WTC11 (cell line): ENCODE data around the gene FST.
A peak's percentile ranks its signal among the peaks of the same experiment; 100 is the strongest.

Experiments used
- ATF6 ChIP-seq: sonication (generic); formaldehyde crosslinking; IDR thresholded peaks from 2 replicates; pipeline ENCODE4 v1.8.1; 2023; ENCODE audit warnings: mild to moderate bottlenecking, missing genetic modification reagents
- CTCF ChIP-seq: fragments of 200-600 bp; IDR thresholded peaks from 2 replicates; pipeline ENCODE4 v1.8.0; 2022; ENCODE audit warnings: antibody characterized with exemption
- E2F5 ChIP-seq: sonication (generic); formaldehyde crosslinking; IDR thresholded peaks from 2 replicates; pipeline ENCODE4 v1.8.1; 2022; ENCODE audit warnings: mild to moderate bottlenecking, moderate library complexity, missing genetic modification reagents
- FOXP4 ChIP-seq: sonication (generic); formaldehyde crosslinking; IDR thresholded peaks from 2 replicates; pipeline ENCODE4 v1.8.0; 2022; ENCODE audit warnings: mild to moderate bottlenecking, missing genetic modification reagents
- MAX ChIP-seq: sonication (generic); formaldehyde crosslinking; IDR thresholded peaks from 2 replicates; pipeline ENCODE4 v1.8.0; 2022; ENCODE audit warnings: mild to moderate bottlenecking, missing genetic modification reagents
- MXD4 ChIP-seq: fragments of 250-450 bp; sonication (Bioruptor Pico); IDR thresholded peaks from 2 replicates; pipeline ENCODE4 v1.8.0; 2021; ENCODE audit warnings: mild to moderate bottlenecking, moderate library complexity, borderline replicate concordance
- MYBL2 ChIP-seq: sonication (generic); formaldehyde crosslinking; IDR thresholded peaks from 2 replicates; pipeline ENCODE4 v1.8.1; 2023; ENCODE audit warnings: mild to moderate bottlenecking, moderate library complexity, missing genetic modification reagents
- NR2C2 ChIP-seq: sonication (generic); formaldehyde crosslinking; IDR thresholded peaks from 2 replicates; pipeline ENCODE4 v1.8.0; 2022; ENCODE audit warnings: mild to moderate bottlenecking, missing genetic modification reagents
- STAT6 ChIP-seq: sonication (generic); formaldehyde crosslinking; conservative IDR thresholded peaks from 2 replicates; pipeline ENCODE4 v1.8.1; 2023; ENCODE audit warnings: mild to moderate bottlenecking, low read depth, missing genetic modification reagents, moderate library complexity
- TEAD4 ChIP-seq: sonication (generic); formaldehyde crosslinking; IDR thresholded peaks from 2 replicates; pipeline ENCODE4 v1.8.0; 2022; ENCODE audit warnings: mild to moderate bottlenecking, missing genetic modification reagents
- USF2 ChIP-seq: sonication (generic); formaldehyde crosslinking; IDR thresholded peaks from 2 replicates; pipeline ENCODE4 v1.8.1; 2023; ENCODE audit warnings: mild to moderate bottlenecking, missing genetic modification reagents, moderate library complexity
- ZNF281 ChIP-seq: sonication (generic); formaldehyde crosslinking; IDR thresholded peaks from 2 replicates; pipeline ENCODE4 v1.8.0; 2023; ENCODE audit warnings: mild to moderate bottlenecking, missing genetic modification reagents

- TF ChIP-seq MYBL2 (CRISPR knock-in tag) (no peak), CTCF (no peak), ZNF281 (CRISPR knock-in tag) (no peak), FOXP4 (CRISPR knock-in tag) (no peak), ATF6 (CRISPR knock-in tag) (no peak), STAT6 (no peak), MXD4 (CRISPR knock-in tag) (no peak), E2F5 (CRISPR knock-in tag) (no peak), TEAD4 (CRISPR knock-in tag) (no peak), NR2C2 (CRISPR knock-in tag) (no peak), MAX (peak; percentile 27; the same call in 1 of the 2 replicates), USF2 (CRISPR knock-in tag) (no peak)
Observed at GRCh38 chr5:53478411-53479044, 1.9 kb upstream of the FST start.
